GM23248 (cell line): ENCODE results near the gene USP24. TPM values are rescaled to one million over a fixed set of nuclear protein-coding genes. Genes with fewer than 3 reads are reported as not detected.
A peak's percentile ranks its signal among the peaks of the same experiment; 100 is the strongest.

Experiments used
- DNase-seq: peaks from one replicate; pipeline ENCODE4 v3.0.0-alpha.2; 2015
- H2AFZ ChIP-seq: fragments of 200-600 bp; sonication (generic); 2 replicates; pipeline ENCODE4 v1.6.1; 2016; ENCODE audit warnings: antibody characterized with exemption
- H3F3A ChIP-seq: fragments of 200-600 bp; sonication (generic); 2 replicates; pipeline ENCODE4 v1.6.1; 2016; ENCODE audit warnings: mild to moderate bottlenecking, antibody characterized with exemption, mixed run types; ENCODE audit not compliant: insufficient read depth
- H3K27ac ChIP-seq: fragments of 200-600 bp; sonication (generic); 2 replicates; pipeline ENCODE4 v1.5.1; 2016; ENCODE audit warnings: mild to moderate bottlenecking
- H3K27me3 ChIP-seq: fragments of 200-600 bp; sonication (generic); replicated peaks from 2 replicates; pipeline ENCODE4 v1.6.1; 2016; ENCODE audit warnings: mild to moderate bottlenecking; ENCODE audit not compliant: insufficient read depth
- H3K36me3 ChIP-seq: fragments of 200-600 bp; sonication (generic); 2 replicates; pipeline ENCODE4 v1.6.1; 2016; ENCODE audit warnings: low read depth, mild to moderate bottlenecking
- H3K4me1 ChIP-seq: fragments of 200-600 bp; sonication (generic); 2 replicates; pipeline ENCODE4 v1.6.1; 2016; ENCODE audit warnings: mild to moderate bottlenecking; ENCODE audit not compliant: insufficient read depth
- H3K4me2 ChIP-seq: fragments of 200-600 bp; sonication (generic); one replicate; pipeline ENCODE4 v1.6.1; 2016; ENCODE audit warnings: mild to moderate bottlenecking; ENCODE audit not compliant: unreplicated experiment
- H3K4me3 ChIP-seq: fragments of 200-600 bp; sonication (generic); 2 replicates; pipeline ENCODE4 v1.5.1; 2016; ENCODE audit warnings: mild to moderate bottlenecking
- H3K79me2 ChIP-seq: fragments of 200-600 bp; sonication (generic); 2 replicates; pipeline ENCODE4 v1.6.1; 2016; ENCODE audit warnings: mild to moderate bottlenecking; ENCODE audit not compliant: insufficient read depth
- H3K9ac ChIP-seq: fragments of 200-600 bp; sonication (generic); 2 replicates; pipeline ENCODE4 v1.6.1; 2016; ENCODE audit warnings: mild to moderate bottlenecking
- H3K9me2 ChIP-seq: fragments of 200-600 bp; sonication (generic); 2 replicates; pipeline ENCODE4 v1.6.1; 2016; ENCODE audit warnings: mixed run types, mild to moderate bottlenecking, moderate library complexity; ENCODE audit not compliant: insufficient read depth
- H3K9me3 ChIP-seq: fragments of 200-600 bp; sonication (generic); one replicate; pipeline ENCODE4 v1.6.1; 2017; ENCODE audit warnings: low read depth
- H4K20me1 ChIP-seq: fragments of 200-600 bp; sonication (generic); 2 replicates; pipeline ENCODE4 v1.6.0; 2016; ENCODE audit not compliant: insufficient read depth
- EZH2 ChIP-seq: fragments of 200-600 bp; sonication (generic); IDR thresholded peaks from 2 replicates; pipeline ENCODE4 v1.6.1; 2018; ENCODE audit warnings: antibody characterized with exemption, mild to moderate bottlenecking; ENCODE audit not compliant: insufficient read depth, poor library complexity, severe bottlenecking
- EZH2phosphoT487 ChIP-seq: fragments of 200-600 bp; sonication (generic); IDR thresholded peaks from 2 replicates; pipeline ENCODE4 v1.6.1; 2018; ENCODE audit warnings: antibody characterized with exemption, moderate library complexity, mild to moderate bottlenecking, low read depth; ENCODE audit not compliant: insufficient read depth
- WGBS, 2 experiments: methylation state at CpG; one replicate each; pipeline ENCODE4 v1.1.6; 2015 to 2017; ENCODE audit warnings: low lambda C conversion rate in 2 of 2, low coverage in 1 of 2; ENCODE audit errors: missing lambda C conversion rate in 2 of 2; 5-methylcytosine and 5-hydroxymethylcytosine counted together
- in situ Hi-C: fragments of 300-500 bp; cut with MboI; formaldehyde crosslinking; loops from 2 replicates; pipeline ENCODE4 v1.15.0; 2020
- polyA plus RNA-seq: library from polyadenylated mRNA; unstranded; fragments of >200 nt; fragmentation: Nextera tagmentation; extraction: Ambion mirVana; gene quantifications from 2 replicates; pipeline ENCODE4 v1.2.1, GENCODE V29; 2016
- total RNA-seq: library from RNA; depleted of rRNA; stranded (reverse); fragments of >200 nt; shearing (Covaris generic); gene quantifications from 2 replicates; pipeline ENCODE4 v1.2.3, GENCODE V29; 2014

The USP24 gene
- total and polyA plus RNA-seq, 2 experiments from 2014 or later = 3.3 to 16.3 TPM

DNA sequence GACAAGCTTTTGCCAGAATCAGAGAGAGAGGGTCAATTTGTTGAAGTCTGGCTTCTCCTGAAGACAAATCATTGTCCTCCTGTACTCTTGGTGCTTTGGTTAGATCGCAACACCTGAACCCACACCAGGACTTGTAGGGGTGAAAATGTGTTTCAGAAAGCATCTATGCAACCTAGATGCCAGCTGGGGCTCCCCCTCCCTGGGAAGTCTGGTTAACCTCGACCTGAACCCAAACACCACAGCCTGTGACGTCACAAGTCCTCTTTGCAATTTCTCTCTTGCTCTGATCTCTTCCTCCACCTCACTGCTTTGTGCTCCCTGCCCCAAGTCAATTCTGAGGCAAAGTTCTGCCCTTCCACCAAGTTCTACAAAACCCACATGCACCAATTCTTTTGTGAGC lies 42.8 kb upstream of the USP24 start:
- Histone ChIP-seq H3K9me3 (no peaks in the 10 kb centered on the region), H3K9me2 (no peaks in the 10 kb centered on the region), H3K4me3 (no peak overlapping the region), H3K4me1 (0 out of 2 replicates have a peak, but pooled peaks cover 3% of the 10 kb centered on the region), H3K79me2 (no peaks in the 10 kb centered on the region), H2AFZ (no peak overlapping the region), H3K4me2 (no peak overlapping the region), H3K36me3 (no peaks in the 10 kb centered on the region), H4K20me1 (no peaks in the 10 kb centered on the region), H3K27me3 (no peaks in the 10 kb centered on the region), H3K27ac (no peak overlapping the region), H3F3A (no peaks in the 10 kb centered on the region), H3K9ac (no peak overlapping the region)
- TF ChIP-seq EZH2 = no peak
- no peak for TF ChIP-seq EZH2phosphoT487
- in situ Hi-C loops = no loop called here
- 47 to 59% methylated on average over 3 of the region's 3 CpGs for WGBS, 2 experiments
- DNase-seq = no peak

DNA sequence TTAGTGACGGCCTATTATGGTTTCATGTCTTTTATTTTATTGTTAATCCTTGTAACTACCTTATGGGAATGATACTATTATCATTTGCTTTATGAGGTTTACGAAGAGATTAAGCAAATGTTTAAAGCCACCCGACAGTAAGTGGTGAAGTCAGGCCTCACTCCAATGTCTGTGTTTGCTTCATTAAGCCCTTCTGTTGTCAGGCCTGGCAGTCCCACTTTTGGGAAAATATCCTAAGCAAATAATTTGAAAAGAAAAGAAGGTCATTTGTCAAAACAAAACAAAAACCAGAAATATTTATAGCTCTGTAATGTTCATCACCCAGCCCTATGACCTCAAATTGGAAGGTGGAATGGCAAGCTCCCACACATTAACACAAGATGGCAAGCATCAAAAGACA lies 40.7 kb upstream of the USP24 start:
- H3K27me3 ChIP-seq = no peaks in the 10 kb centered on the region
- WGBS, 2 experiments = 56 to 59% methylated on average over 3 of the region's 3 CpGs
- H3F3A ChIP-seq = no peaks in the 10 kb centered on the region
- in situ Hi-C loops = no loop called here
- no peaks in the 10 kb centered on the region for H3K79me2 ChIP-seq
- H3K9me2 ChIP-seq = no peaks in the 10 kb centered on the region
- no peaks in the 10 kb centered on the region for H3K4me1 ChIP-seq
- peak overlapping the region; percentile 11; the same call in 1 of the 2 replicates for H2AFZ ChIP-seq
- H3K27ac ChIP-seq = no peak overlapping the region
- no peak overlapping the region for H3K4me3 ChIP-seq
- H3K9me3 ChIP-seq = no peaks in the 10 kb centered on the region
- no peak overlapping the region for H3K4me2 ChIP-seq
- H3K9ac ChIP-seq = no peak overlapping the region
- TF ChIP-seq EZH2 (no peak), EZH2phosphoT487 (no peak)
- H4K20me1 ChIP-seq = no peaks in the 10 kb centered on the region
- no peak for DNase-seq
- H3K36me3 ChIP-seq = no peaks in the 10 kb centered on the region

DNA sequence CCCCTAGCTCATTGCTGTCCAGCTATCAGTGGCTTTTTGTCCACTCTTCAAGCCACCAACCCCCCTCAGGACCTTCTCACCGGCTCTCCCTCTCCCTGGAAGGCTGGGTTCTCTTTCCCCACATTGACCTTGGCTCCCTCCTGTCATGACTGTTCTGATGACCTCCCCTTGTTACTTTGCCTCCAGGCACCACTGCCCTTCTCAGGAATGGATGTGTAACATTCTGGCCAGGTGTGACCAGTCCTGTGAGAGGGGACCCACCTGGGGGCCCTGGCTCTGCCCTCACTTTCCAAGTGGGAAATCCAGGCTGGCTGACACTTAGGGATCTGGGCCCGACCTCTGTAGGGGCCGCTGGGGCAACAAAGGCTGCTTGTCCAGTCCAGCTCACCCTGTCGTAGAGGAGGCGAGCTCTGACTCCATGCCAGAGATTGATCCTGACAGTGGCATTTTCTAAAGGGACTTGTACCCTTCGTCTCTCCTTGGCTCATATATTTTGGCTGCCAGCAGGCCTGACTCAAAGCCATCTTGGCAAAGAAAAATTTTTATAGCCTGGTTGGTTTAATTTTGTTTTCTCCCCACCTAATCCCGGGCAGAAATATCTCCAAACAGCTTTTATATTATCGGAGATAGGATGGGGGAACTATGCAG lies 37.9 kb upstream of the USP24 start:
- no peaks in the 10 kb centered on the region for H3K27me3 ChIP-seq
- H3K4me3 ChIP-seq = no peak overlapping the region
- no peak overlapping the region for H2AFZ ChIP-seq
- DNase-seq = no peak
- no peaks in the 10 kb centered on the region for H3K9me2 ChIP-seq
- in situ Hi-C loops = no loop called here
- no peak for TF ChIP-seq EZH2
- no peak for TF ChIP-seq EZH2phosphoT487
- no peak overlapping the region for H3K27ac ChIP-seq
- no peak overlapping the region for H3K4me2 ChIP-seq
- H3K9me3 ChIP-seq = no peaks in the 10 kb centered on the region
- H4K20me1 ChIP-seq = no peaks in the 10 kb centered on the region
- 67 to 68% methylated on average over 8 of the region's 8 CpGs for WGBS, 2 experiments
- H3K79me2 ChIP-seq = no peaks in the 10 kb centered on the region
- H3K4me1 ChIP-seq = no peaks in the 10 kb centered on the region
- H3K9ac ChIP-seq = no peak overlapping the region
- no peaks in the 10 kb centered on the region for H3F3A ChIP-seq
- no peaks in the 10 kb centered on the region for H3K36me3 ChIP-seq

DNA sequence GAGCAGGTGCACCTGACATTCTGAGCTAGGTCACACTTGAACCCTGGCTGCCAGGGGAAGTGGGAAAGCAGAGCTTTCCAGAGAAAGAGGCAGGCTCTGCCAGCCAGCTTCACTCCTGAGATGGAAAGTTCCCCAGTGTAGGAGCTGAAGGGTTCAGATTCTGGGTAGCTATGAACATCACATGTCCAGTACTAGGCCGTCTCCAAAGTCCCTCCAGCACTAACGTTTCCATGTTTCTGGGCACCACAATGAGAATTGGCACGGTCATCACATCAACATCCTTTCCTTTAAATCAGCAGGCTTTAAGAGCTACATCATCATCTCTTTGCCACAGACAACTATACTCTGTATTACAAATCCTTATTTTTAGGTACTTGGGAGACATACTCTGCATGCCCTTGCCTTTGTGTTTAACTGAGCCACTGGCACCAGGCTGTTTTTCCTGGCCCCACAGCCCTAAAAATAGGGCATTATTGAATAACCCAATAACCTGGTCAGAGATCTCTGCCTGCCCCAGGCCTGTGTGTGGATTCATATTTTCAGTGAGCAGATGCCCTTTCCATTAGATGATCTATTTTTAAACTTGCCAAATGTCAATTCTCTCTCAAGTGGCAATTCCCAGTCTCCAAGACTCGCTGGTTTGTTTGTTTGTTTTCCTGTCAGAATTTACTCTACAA lies 35.4 kb upstream of the USP24 start:
- Histone ChIP-seq H3K4me1 (peaks cover 7% of the 10 kb centered on the region), H3K79me2 (no peaks in the 10 kb centered on the region), H4K20me1 (no peaks in the 10 kb centered on the region), H3K9me3 (no peaks in the 10 kb centered on the region), H3K27me3 (no peaks in the 10 kb centered on the region), H3K27ac (no peak overlapping the region), H3F3A (0 out of 2 replicates have a peak, but pooled peaks cover 6% of the 10 kb centered on the region), H3K9ac (no peak overlapping the region), H3K9me2 (no peaks in the 10 kb centered on the region), H3K4me3 (no peak overlapping the region), H3K4me2 (no peak overlapping the region), H2AFZ (no peak overlapping the region), H3K36me3 (no peaks in the 10 kb centered on the region)
- TF ChIP-seq EZH2phosphoT487 (no peak), EZH2 (no peak)
- WGBS, 2 experiments = 70 to 72% methylated on average over 4 of the region's 4 CpGs
- in situ Hi-C loops = no loop called here
- peak; percentile 39 for DNase-seq
